DND-41 (cell line): Measurements from ENCODE around the gene LIN9.

ENCODE experiments used
- CTCF ChIP-seq: IDR thresholded peaks from 2 replicates; pipeline ENCODE4 v1.5.1; 2012; ENCODE audit warnings: borderline replicate concordance, low read length, moderate library complexity, mild to moderate bottlenecking; ENCODE audit not compliant: poor library complexity, severe bottlenecking; ENCODE audit errors: extremely low read depth
- EZH2 ChIP-seq: IDR thresholded peaks from 3 replicates; pipeline ENCODE4 v1.6.1; 2012; ENCODE audit warnings: borderline replicate concordance, low read depth, mild to moderate bottlenecking, moderate library complexity, low read length, inconsistent platforms; ENCODE audit not compliant: severe bottlenecking

GRCh38 chr1:226349081-226349480, 40.1 kb upstream of the LIN9 start:
- TF ChIP-seq CTCF (no peak), EZH2 (no peak)
